DND-41 (cell line): ENCODE results near the gene MTOR.

Experiments used
- CTCF ChIP-seq: IDR thresholded peaks from 2 replicates; pipeline ENCODE4 v1.5.1; 2012; ENCODE audit warnings: borderline replicate concordance, low read length, moderate library complexity, mild to moderate bottlenecking; ENCODE audit not compliant: poor library complexity, severe bottlenecking; ENCODE audit errors: extremely low read depth
- EZH2 ChIP-seq: IDR thresholded peaks from 3 replicates; pipeline ENCODE4 v1.6.1; 2012; ENCODE audit warnings: borderline replicate concordance, low read depth, mild to moderate bottlenecking, moderate library complexity, low read length, inconsistent platforms; ENCODE audit not compliant: severe bottlenecking

GRCh38 chr1:11169202-11169601, 93.1 kb downstream of the MTOR start:
- TF ChIP-seq CTCF (no peak), EZH2 (no peak)
